ENCODE data around the gene DUSP7. TPM values are rescaled to one million over a fixed set of nuclear protein-coding genes. Genes with fewer than 3 reads are reported as not detected.

DUSP7 gene
- total RNA-seq, 1 donor from 2014 or later: 32.5 TPM

GRCh38 chr3:52026041-52026440 is 30.3 kb downstream of the DUSP7 start:
- no peak for TF ChIP-seq CTCF (IDR thresholded peaks at IDR 0.05)
- H3K27me3 Mint-ChIP-seq (ENCODE audit: low read depth): no peaks in the 10 kb centered on the region
- H3K9me3 Mint-ChIP-seq (ENCODE audit: low read depth): no peaks in the 10 kb centered on the region
- no peaks in the 10 kb centered on the region for H3K36me3 Mint-ChIP-seq (ENCODE audit: low read depth)
- H3K27ac Mint-ChIP-seq (ENCODE audit: unreplicated experiment): no peak overlapping the region
- DNase-seq (ENCODE audit: low spot score): no peak
- no peak overlapping the region for H3K4me3 Mint-ChIP-seq (ENCODE audit: unreplicated experiment)
- peaks cover 48% of the 10 kb centered on the region for H3K4me1 Mint-ChIP-seq (ENCODE audit: low read depth)

- Mint-ChIP-seq H3K27ac (ENCODE audit: unreplicated experiment) (no peak overlapping the region), H3K27me3 (ENCODE audit: low read depth) (no peaks in the 10 kb centered on the region), H3K4me1 (ENCODE audit: low read depth) (peaks cover 54% of the 10 kb centered on the region), H3K4me3 (ENCODE audit: unreplicated experiment) (no peak overlapping the region), H3K9me3 (ENCODE audit: low read depth) (no peaks in the 10 kb centered on the region), H3K36me3 (ENCODE audit: low read depth) (no peaks in the 10 kb centered on the region)
- DNase-seq (ENCODE audit: low spot score): no peak
- no peak for TF ChIP-seq CTCF (IDR thresholded peaks at IDR 0.05)
Observed at GRCh38 chr3:52025453-52025852, 30.9 kb downstream of the DUSP7 start.

- peak overlapping the region; percentile 27 for H3K27ac Mint-ChIP-seq (ENCODE audit: unreplicated experiment)
- DNase-seq (ENCODE audit: low spot score): no peak
- H3K9me3 Mint-ChIP-seq (ENCODE audit: low read depth): no peaks in the 10 kb centered on the region
- peaks cover 59% of the 10 kb centered on the region for H3K4me1 Mint-ChIP-seq (ENCODE audit: low read depth)
- H3K36me3 Mint-ChIP-seq (ENCODE audit: low read depth): no peaks in the 10 kb centered on the region
- no peak for TF ChIP-seq CTCF (IDR thresholded peaks at IDR 0.05)
- H3K27me3 Mint-ChIP-seq (ENCODE audit: low read depth): no peaks in the 10 kb centered on the region
- no peak overlapping the region for H3K4me3 Mint-ChIP-seq (ENCODE audit: unreplicated experiment)
Observed at GRCh38 chr3:52024765-52025452, 31.5 kb downstream of the DUSP7 start.

GRCh38 chr3:52023860-52024764 is 32.3 kb downstream of the DUSP7 start:
- H3K4me1 Mint-ChIP-seq (ENCODE audit: low read depth): peaks cover 67% of the 10 kb centered on the region
- no peak for DNase-seq (ENCODE audit: low spot score)
- H3K9me3 Mint-ChIP-seq (ENCODE audit: low read depth): no peaks in the 10 kb centered on the region
- H3K27me3 Mint-ChIP-seq (ENCODE audit: low read depth): no peaks in the 10 kb centered on the region
- no peaks in the 10 kb centered on the region for H3K36me3 Mint-ChIP-seq (ENCODE audit: low read depth)
- no peak overlapping the region for H3K4me3 Mint-ChIP-seq (ENCODE audit: unreplicated experiment)
- peak overlapping the region; percentile 27 for H3K27ac Mint-ChIP-seq (ENCODE audit: unreplicated experiment)
- TF ChIP-seq CTCF (IDR thresholded peaks at IDR 0.05): no peak

- Mint-ChIP-seq H3K27me3 (ENCODE audit: low read depth) (no peaks in the 10 kb centered on the region), H3K27ac (ENCODE audit: unreplicated experiment) (peak overlapping the region; percentile 88), H3K4me1 (ENCODE audit: low read depth) (peaks cover 67% of the 10 kb centered on the region), H3K9me3 (ENCODE audit: low read depth) (no peaks in the 10 kb centered on the region), H3K4me3 (ENCODE audit: unreplicated experiment) (peak overlapping the region; percentile 51), H3K36me3 (ENCODE audit: low read depth) (no peaks in the 10 kb centered on the region)
- TF ChIP-seq CTCF (IDR thresholded peaks at IDR 0.05): no peak
- no peak for DNase-seq (ENCODE audit: low spot score)
Observed at GRCh38 chr3:52023101-52023770, 33.1 kb downstream of the DUSP7 start.

Measured in chondrocyte (in vitro differentiated cells).